Transverse colon (tissue), 4 donors: Measurements from ENCODE around the gene IGSF9B. TPM values are rescaled to one million over a fixed set of nuclear protein-coding genes. Genes with fewer than 3 reads are reported as not detected.
"Not testable (repeated sequence)": the region's sequence is repeated elsewhere in the genome, so short reads cannot be mapped to it uniquely, and the experiment has no call there.

Experiments
- DNase-seq: peaks from one replicate; pipeline ENCODE4 v3.0.0-alpha.2; 2019
- H3K27ac ChIP-seq, 4 donors: fragments of 200-600 bp; sonication (generic); 2 replicates each; pipeline ENCODE4 v1.5.1; 2016 to 2018; ENCODE audit warnings: inconsistent platforms in 4 of 4
- H3K27me3 ChIP-seq: fragments of 200-600 bp; sonication (generic); 2 replicates; pipeline ENCODE4 v1.5.1; 2017; ENCODE audit warnings: inconsistent platforms
- H3K36me3 ChIP-seq, 4 donors: fragments of 200-600 bp; sonication (generic); 2 replicates each; pipeline ENCODE4 v1.5.1; 2017 to 2019; ENCODE audit warnings: inconsistent platforms in 4 of 4
- H3K4me1 ChIP-seq, 4 donors: fragments of 200-600 bp; sonication (generic); 2 replicates each; pipeline ENCODE4 v1.5.1; 2017 to 2020; ENCODE audit warnings: inconsistent platforms in 4 of 4
- H3K4me3 ChIP-seq, 4 donors: fragments of 200-600 bp; sonication (generic); 1 replicate in 1 of 4; 2 replicates in 3 of 4; pipeline versions ENCODE4 v1.5.1 to v1.6.1; 2017 to 2019; ENCODE audit warnings: inconsistent platforms in 4 of 4
- H3K9me3 ChIP-seq, 2 donors: fragments of 200-600 bp; sonication (generic); 2 replicates each; pipeline ENCODE4 v1.5.1; 2017 to 2019; ENCODE audit warnings: inconsistent platforms in 2 of 2
- EP300 ChIP-seq: sonication (generic); formaldehyde crosslinking; IDR thresholded peaks from one replicate; pipeline ENCODE4 v1.6.1; 2017; ENCODE audit warnings: antibody characterized with exemption, low read depth
- POLR2A ChIP-seq: fragments of 450-650 bp; IDR thresholded peaks from one replicate; pipeline ENCODE4 v1.6.1; 2016; ENCODE audit warnings: antibody characterized with exemption, mild to moderate bottlenecking, moderate library complexity
- POLR2AphosphoS5 ChIP-seq, 3 donors: sonication (generic); formaldehyde crosslinking; IDR thresholded peaks; one replicate each; pipeline ENCODE4 v1.6.1; 2016; ENCODE audit warnings: antibody characterized with exemption in 3 of 3
- WGBS, 2 donors: methylation state at CpG; one replicate each; pipeline ENCODE4 v1.1.5; 2018; ENCODE audit warnings: low coverage in 1 of 2; 5-methylcytosine and 5-hydroxymethylcytosine counted together
- in situ Hi-C, 4 donors: fragments of 200-750 bp; cut with MboI; loops; one replicate each; pipeline versions ENCODE4 v1.15.0 to v1.15.1; 2017; ENCODE audit warnings: low sequenced_read_pairs in 3 of 4, low pct_ligation_motif_present in 1 of 4, low pct_unique_long_range_greater_than_20kb in 1 of 4
- intact Hi-C: fragments of 100-400 bp; cut with DNase I; formaldehyde crosslinking; loops from one replicate; pipeline ENCODE4 v1.15.1; 2023; ENCODE audit warnings: low total_unique reads
- total RNA-seq, 4 donors: library from RNA; depleted of rRNA; stranded (reverse); fragments of >200 nt; gene quantifications; one replicate each; pipeline ENCODE4 v1.1.0, GENCODE V29; 2016
- TF ChIP-seq, protein P1 (sequence below), 5 experiments: fragments of 200-600 bp in 3 of 5; fragments of 450-650 bp in 2 of 5; sonication (generic) in 3 of 5; IDR thresholded peaks; 1 replicate in 2 of 5; 2 replicates in 3 of 5; pipeline ENCODE4 v1.5.1; 2016 to 2017; ENCODE audit warnings: antibody characterized with exemption in 5 of 5, inconsistent platforms in 3 of 5, mild to moderate bottlenecking in 2 of 5, moderate library complexity in 1 of 5

IGSF9B gene
- 10 to 100 TPM in 1 of 4 donors, 1 to 10 TPM in 3; 2.6 to 15.3 (median 4.9) TPM for total RNA-seq

- peaks cover 34% of the 10 kb centered on the region for H3K27me3 ChIP-seq
These were observed at the start of gene IGSF9B for GRCh38 chr11:133956650-133957633. TSS of gene IGSF9B (minus strand) at chr11:133956968. CDS start at chr11:133956754, 214 bp downstream.

GRCh38 chr11:134004496-134005172 is 47.9 kb upstream of the IGSF9B start:
- Histone ChIP-seq H3K27me3 (no peaks in the 10 kb centered on the region), H3K36me3 (no peaks in the 10 kb centered on the region), H3K4me3 (no peak overlapping the region), H3K9me3 (no peaks in the 10 kb centered on the region), H3K4me1 (peaks cover 0 to 10% (median 1%) of the 10 kb centered on the region in 4 donors), H3K27ac (peak overlapping the region in 2 of 4 donors; percentile 6 to 41)
- no peak for DNase-seq
- TF ChIP-seq POLR2AphosphoS5 (IDR thresholded peaks at IDR 0.05) (no peak), POLR2A (no peak), EP300 (no peak)
- TF ChIP-seq, protein P1, sequence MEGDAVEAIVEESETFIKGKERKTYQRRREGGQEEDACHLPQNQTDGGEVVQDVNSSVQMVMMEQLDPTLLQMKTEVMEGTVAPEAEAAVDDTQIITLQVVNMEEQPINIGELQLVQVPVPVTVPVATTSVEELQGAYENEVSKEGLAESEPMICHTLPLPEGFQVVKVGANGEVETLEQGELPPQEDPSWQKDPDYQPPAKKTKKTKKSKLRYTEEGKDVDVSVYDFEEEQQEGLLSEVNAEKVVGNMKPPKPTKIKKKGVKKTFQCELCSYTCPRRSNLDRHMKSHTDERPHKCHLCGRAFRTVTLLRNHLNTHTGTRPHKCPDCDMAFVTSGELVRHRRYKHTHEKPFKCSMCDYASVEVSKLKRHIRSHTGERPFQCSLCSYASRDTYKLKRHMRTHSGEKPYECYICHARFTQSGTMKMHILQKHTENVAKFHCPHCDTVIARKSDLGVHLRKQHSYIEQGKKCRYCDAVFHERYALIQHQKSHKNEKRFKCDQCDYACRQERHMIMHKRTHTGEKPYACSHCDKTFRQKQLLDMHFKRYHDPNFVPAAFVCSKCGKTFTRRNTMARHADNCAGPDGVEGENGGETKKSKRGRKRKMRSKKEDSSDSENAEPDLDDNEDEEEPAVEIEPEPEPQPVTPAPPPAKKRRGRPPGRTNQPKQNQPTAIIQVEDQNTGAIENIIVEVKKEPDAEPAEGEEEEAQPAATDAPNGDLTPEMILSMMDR (IDR thresholded peaks at IDR 0.05): no peak
- 30 to 35% methylated on average over 3 to 10 of the region's 10 CpGs for WGBS, 2 donors
- in situ Hi-C loops: no loop called here
- intact Hi-C loops: loop anchor here (5.0 kb wide), 1 partner anchor 423 kb away; no protein-coding TSS in a partner anchor

More at GRCh38 chr11:133956650-133957633, at the start of gene IGSF9B:
- Histone ChIP-seq H3K27ac (peak within 1 kb of the TSS; percentile 67 to 89 (median 87)), H3K4me3 (peak within 1 kb of the TSS; percentile 62 to 65 (median 63)), H3K4me1 (peaks cover 0 to 44% (median 27%) of the 10 kb centered on the region in 4 donors), H3K36me3 (no peaks in the 10 kb centered on the region), H3K9me3 (no peaks in the 10 kb centered on the region)
- 0 to 1% methylated on average over 5 to 58 of the region's 100 CpGs for WGBS, 2 donors
- peak; percentile 89 for DNase-seq
- in situ Hi-C loops (no loop called here), intact Hi-C loops (loop anchor here (10.0 kb wide), 1 partner anchor 168 kb away; no protein-coding TSS in a partner anchor)
- TF ChIP-seq POLR2AphosphoS5 (IDR thresholded peaks at IDR 0.05) (peak in 2 of 3 donors; percentile 52 to 61), EP300 (no peak)

GRCh38 chr11:134003792-134004495 is 47.2 kb upstream of the IGSF9B start:
- H3K27me3 ChIP-seq: no peaks in the 10 kb centered on the region
- H3K27ac ChIP-seq: peak overlapping the region in 3 of 4 donors; percentile 6 to 41 (median 14)
- H3K9me3 ChIP-seq: no peaks in the 10 kb centered on the region
- DNase-seq: no peak
- in situ Hi-C loops (no loop called here), intact Hi-C loops (no loop called here)
- TF ChIP-seq POLR2AphosphoS5 (IDR thresholded peaks at IDR 0.05) (no peak), POLR2A (no peak), EP300 (no peak)
- TF ChIP-seq, protein P1 (IDR thresholded peaks at IDR 0.05): no peak
- H3K36me3 ChIP-seq: no peaks in the 10 kb centered on the region
- H3K4me3 ChIP-seq: no peak overlapping the region
- WGBS, 2 donors: 42 to 67% methylated on average over 7 to 9 of the region's 9 CpGs
- H3K4me1 ChIP-seq: peaks cover 0 to 10% (median 1%) of the 10 kb centered on the region in 4 donors

GRCh38 chr11:134002819-134003218 is 46.1 kb upstream of the IGSF9B start:
- in situ Hi-C loops, H3K36me3 ChIP-seq, H3K27ac ChIP-seq, H3K4me3 ChIP-seq, H3K9me3 ChIP-seq, intact Hi-C loops, DNase-seq, H3K27me3 ChIP-seq: not testable (repeated sequence)
- peaks cover 0 to 10% (median 1%) of the 10 kb centered on the region in 4 donors for H3K4me1 ChIP-seq
- 97% methylated on average over 22 of the region's 37 CpGs; no CpG with 5 or more reads in 1 of the 2 donors for WGBS, 2 donors

DNA sequence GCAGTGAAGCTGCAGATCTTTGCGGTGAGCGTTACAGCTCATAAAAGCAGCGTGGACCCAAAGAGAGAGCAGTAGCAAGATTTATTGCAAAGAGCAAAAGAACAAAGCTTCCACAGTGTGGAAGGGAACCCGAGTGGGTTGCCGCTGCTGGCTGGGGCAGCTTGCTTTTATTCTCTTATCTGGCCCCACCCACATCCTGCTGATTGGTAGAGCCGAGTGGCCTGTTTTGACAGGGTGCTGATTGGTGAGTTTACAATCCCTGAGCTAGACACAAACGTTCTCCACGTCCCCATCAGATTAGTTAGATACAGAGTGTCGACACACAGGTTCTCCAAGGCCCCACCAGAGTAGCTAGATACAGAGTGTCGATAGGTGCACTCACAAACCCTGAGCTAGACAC is 45.6 kb upstream of the IGSF9B start:
- H3K36me3 ChIP-seq, H3K4me3 ChIP-seq, H3K9me3 ChIP-seq, DNase-seq, H3K27ac ChIP-seq, intact Hi-C loops, in situ Hi-C loops, H3K27me3 ChIP-seq: not testable (repeated sequence)
- H3K4me1 ChIP-seq: peaks cover 0 to 10% (median 1%) of the 10 kb centered on the region in 4 donors
- WGBS, 2 donors: 78% methylated on average over 10 of the region's 10 CpGs; no CpG with 5 or more reads in 1 of the 2 donors
